Endothelial cell of umbilical vein (primary cell): ENCODE data around the gene ZFYVE28. TPM values are rescaled to one million over a fixed set of nuclear protein-coding genes. Genes with fewer than 3 reads are reported as not detected.

ENCODE experiments used
- BruUV-seq: library from RNA; stranded (reverse); fragments of 400-500 nt; replicated peaks from 2 replicates; lab custom pipeline; 2021; lab: Mats Ljungman, UMichigan
- CTCF ChIA-PET: fragments of 300-600, 350-600 bp; sonication (Branson Sonifier 250); formaldehyde crosslinking; loops from one replicate; lab custom pipeline; 2021; ENCODE audit warnings: antibody characterized with exemption, inconsistent platforms; lab: Charles Lee
- POLR2A ChIA-PET: fragments of 300-600, 350-600 bp; sonication (Branson Sonifier 250); formaldehyde crosslinking; loops from one replicate; lab custom pipeline; 2021; ENCODE audit warnings: antibody characterized with exemption, inconsistent platforms; lab: Charles Lee
- DNase-seq: peaks from one replicate; pipeline ENCODE4 v3.0.0-alpha.2; 2011; ENCODE audit warnings: low read depth, low spot score
- FAIRE-seq: peaks from 2 replicates; lab custom pipeline; 2011; peaks lifted over from hg19 to GRCh38; lab: Jason Lieb, UNC
- H2AFZ ChIP-seq: 2 replicates; pipeline ENCODE4 v1.6.0; 2012; ENCODE audit warnings: low read depth, low read length, control low read depth, inconsistent platforms
- H3K27ac ChIP-seq: 2 replicates; pipeline ENCODE4 v1.5.1; 2011; ENCODE audit warnings: low read depth, mild to moderate bottlenecking, control low read depth, low read length, moderate library complexity; ENCODE audit not compliant: insufficient read depth
- H3K27me3 ChIP-seq, 2 experiments: 2 replicates each; pipeline versions ENCODE4 v1.6.0 to v1.6.1; 2011; ENCODE audit warnings: low read length in 2 of 2, mixed read lengths in 1 of 2; ENCODE audit not compliant: control insufficient read depth in 2 of 2, insufficient read depth in 2 of 2
- H3K36me3 ChIP-seq, 2 experiments: 2 replicates in 1 of 2; 3 replicates in 1 of 2; pipeline ENCODE4 v1.5.1; 2011; ENCODE audit warnings: low read length in 2 of 2, mild to moderate bottlenecking in 1 of 2, moderate library complexity in 1 of 2; ENCODE audit not compliant: control insufficient read depth in 2 of 2, insufficient read depth in 2 of 2; ENCODE audit errors: extremely low read depth in 1 of 2
- H3K4me1 ChIP-seq: 3 replicates; pipeline ENCODE4 v1.5.1; 2011; ENCODE audit warnings: mild to moderate bottlenecking, low read length; ENCODE audit not compliant: control insufficient read depth, insufficient read depth; ENCODE audit errors: extremely low read depth
- H3K4me2 ChIP-seq: 2 replicates; pipeline ENCODE4 v1.6.1; 2011; ENCODE audit warnings: low read length, control low read depth, mixed read lengths; ENCODE audit not compliant: insufficient read depth
- H3K4me3 ChIP-seq, 3 experiments: fragments of 200-600 bp in 1 of 3; sonication (generic), shearing (Covaris generic) in 1 of 3; replicated peaks in 1 of 3; 2 replicates each; pipeline ENCODE4 v1.5.1; 2011 to 2016; ENCODE audit warnings: control low read depth in 3 of 3, low read length in 3 of 3, mild to moderate bottlenecking in 2 of 3, inconsistent platforms in 1 of 3, low read depth in 1 of 3, moderate library complexity in 1 of 3; ENCODE audit not compliant: insufficient read depth in 1 of 3
- H3K79me2 ChIP-seq: 2 replicates; pipeline ENCODE4 v1.6.0; 2012; ENCODE audit warnings: low read length, inconsistent platforms; ENCODE audit not compliant: control insufficient read depth, insufficient read depth
- H3K9ac ChIP-seq: replicated peaks from 2 replicates; pipeline ENCODE3; 2011; ENCODE audit warnings: low read length, control low read depth; ENCODE audit not compliant: insufficient read depth; ENCODE audit errors: extremely low read depth
- H3K9me1 ChIP-seq: replicated peaks from 3 replicates; pipeline ENCODE4 v1.6.0; 2011; ENCODE audit warnings: mild to moderate bottlenecking, low read length; ENCODE audit not compliant: control insufficient read depth, insufficient read depth; ENCODE audit errors: extremely low read depth
- H3K9me3 ChIP-seq: replicated peaks from 2 replicates; pipeline ENCODE4 v1.5.1; 2012; ENCODE audit warnings: low read length, inconsistent platforms; ENCODE audit not compliant: control insufficient read depth, insufficient read depth
- H4K20me1 ChIP-seq: replicated peaks from 2 replicates; pipeline ENCODE3; 2011; ENCODE audit warnings: mild to moderate bottlenecking, low read length; ENCODE audit not compliant: control insufficient read depth, insufficient read depth; ENCODE audit errors: extremely low read depth
- CTCF ChIP-seq, 2 donors: IDR thresholded peaks; 1 replicate in 1 of 2; 2 replicates in 1 of 2; pipeline ENCODE4 v1.5.1; 2011; ENCODE audit warnings: low read length in 2 of 2, mild to moderate bottlenecking in 2 of 2, moderate library complexity in 2 of 2, control low read depth in 1 of 2, inconsistent platforms in 1 of 2, low read depth in 1 of 2; ENCODE audit not compliant: insufficient read depth in 1 of 2; ENCODE audit errors: extremely low read depth in 1 of 2
- EZH2 ChIP-seq: IDR thresholded peaks from 2 replicates; pipeline ENCODE4 v1.6.1; 2012; ENCODE audit warnings: borderline replicate concordance, low read depth, mild to moderate bottlenecking, moderate library complexity, low read length, inconsistent platforms; ENCODE audit not compliant: severe bottlenecking
- FOS ChIP-seq: IDR thresholded peaks from 2 replicates; pipeline ENCODE4 v1.6.1; 2011; ENCODE audit warnings: mild to moderate bottlenecking, low read length, moderate library complexity, borderline replicate concordance; ENCODE audit not compliant: insufficient read depth
- GATA2 ChIP-seq: IDR thresholded peaks from 2 replicates; pipeline ENCODE4 v1.7.0; 2011; ENCODE audit warnings: low read depth, mild to moderate bottlenecking, moderate library complexity, mixed read lengths, low read length; ENCODE audit not compliant: insufficient read length, insufficient read depth
- JUN ChIP-seq: IDR thresholded peaks from 2 replicates; pipeline ENCODE4 v1.6.1; 2011; ENCODE audit warnings: borderline replicate concordance, low read depth; ENCODE audit not compliant: insufficient read length, insufficient read depth
- MAX ChIP-seq: IDR thresholded peaks from 2 replicates; pipeline ENCODE4 v1.6.1; 2011; ENCODE audit not compliant: insufficient read depth, insufficient read length
- MYC ChIP-seq: IDR thresholded peaks from one replicate; pipeline ENCODE4 v1.6.1; 2011; ENCODE audit warnings: mild to moderate bottlenecking, low read depth, low read length
- POLR2A ChIP-seq: IDR thresholded peaks from 2 replicates; pipeline ENCODE4 v1.6.1; 2012; ENCODE audit warnings: low read depth, mild to moderate bottlenecking, control low read depth, low read length
- POLR2AphosphoS5 ChIP-seq: IDR thresholded peaks from 2 replicates; pipeline ENCODE4 v1.6.1; 2012; ENCODE audit warnings: low read depth, mild to moderate bottlenecking, control low read depth, low read length, moderate library complexity; ENCODE audit not compliant: insufficient read depth
- dilution Hi-C: fragments of 300-500 bp; cut with MboI; formaldehyde crosslinking; loops from one replicate; pipeline ENCODE4 v1.15.0; 2019; ENCODE audit warnings: low sequenced_read_pairs; ENCODE audit not compliant: extremely low pct_ligation_motif_present
- intact Hi-C: fragments of 100-400 bp; cut with micrococcal nuclease; formaldehyde crosslinking; loops from one replicate; pipeline ENCODE4 v1.10.0; 2022
- polyA plus RNA-seq, 4 experiments: library from polyadenylated mRNA; depleted of rRNA in 3 of 4; stranded (reverse) in 3 of 4; unstranded in 1 of 4; fragments of >200 nt; gene quantifications; 2 replicates each; pipeline versions ENCODE4 v1.2.1 to v1.2.3, GENCODE V29; 2011 to 2012; ENCODE audit warnings: missing spikeins in 1 of 4
- total RNA-seq: library from RNA; stranded (reverse); gene quantifications from 2 replicates; pipeline ENCODE4 v1.2.3, GENCODE V29; 2021

Gene ZFYVE28
- total and polyA plus RNA-seq, 2 donors (not counting 3 experiments of a cell fraction or from before 2014, with no cell fraction given), result 5.8 to 7.1 TPM

GRCh38 chr4:2426711-2427275 is 8.3 kb upstream of the ZFYVE28 start:
- DNase-seq, result no peak
- no peak for FAIRE-seq
- dilution Hi-C loops, result no loop called here
- Histone ChIP-seq H3K4me2 (no peak overlapping the region), H3K4me1 (no peaks in the 10 kb centered on the region), H3K27me3 (peaks cover 0 to 2% of the 10 kb centered on the region in 2 experiments), H3K79me2 (no peaks in the 10 kb centered on the region), H4K20me1 (no peaks in the 10 kb centered on the region), H3K4me3 (no peak overlapping the region), H3K27ac (no peak overlapping the region), H3K9me3 (no peaks in the 10 kb centered on the region), H3K9me1 (no peaks in the 10 kb centered on the region), H3K9ac (no peak overlapping the region), H2AFZ (no peak overlapping the region), H3K36me3 (no peaks in the 10 kb centered on the region)
- no TSS peak for BruUV-seq
- intact Hi-C loops, result no loop called here
- POLR2A ChIA-PET, result interaction anchor here (1.1 kb wide), 1 partner anchor 59 kb away, joined by 3 read pairs; no protein-coding TSS in a partner anchor
- TF ChIP-seq FOS (no peak), MYC (no peak), GATA2 (no peak), POLR2A (no peak), JUN (no peak), CTCF (IDR thresholded peaks at IDR 0.05; ENCODE audit: extremely low read depth in 1 of 2, insufficient read depth in 1 of 2, low read depth in 1 of 2, low read length in 2 of 2) (no peak), MAX (no peak), POLR2AphosphoS5 (no peak), EZH2 (no peak)
- CTCF ChIA-PET, result interaction anchor here (1.6 kb wide), 1 partner anchor 15 kb away, joined by 9 read pairs; no protein-coding TSS in a partner anchor
